ENCODE measurements around the gene PSKH1. TPM values are rescaled to one million over a fixed set of nuclear protein-coding genes. Genes with fewer than 3 reads are reported as not detected.

PSKH1 gene
- total RNA-seq, 1 donor from 2014 or later: 15.5 TPM

DNA sequence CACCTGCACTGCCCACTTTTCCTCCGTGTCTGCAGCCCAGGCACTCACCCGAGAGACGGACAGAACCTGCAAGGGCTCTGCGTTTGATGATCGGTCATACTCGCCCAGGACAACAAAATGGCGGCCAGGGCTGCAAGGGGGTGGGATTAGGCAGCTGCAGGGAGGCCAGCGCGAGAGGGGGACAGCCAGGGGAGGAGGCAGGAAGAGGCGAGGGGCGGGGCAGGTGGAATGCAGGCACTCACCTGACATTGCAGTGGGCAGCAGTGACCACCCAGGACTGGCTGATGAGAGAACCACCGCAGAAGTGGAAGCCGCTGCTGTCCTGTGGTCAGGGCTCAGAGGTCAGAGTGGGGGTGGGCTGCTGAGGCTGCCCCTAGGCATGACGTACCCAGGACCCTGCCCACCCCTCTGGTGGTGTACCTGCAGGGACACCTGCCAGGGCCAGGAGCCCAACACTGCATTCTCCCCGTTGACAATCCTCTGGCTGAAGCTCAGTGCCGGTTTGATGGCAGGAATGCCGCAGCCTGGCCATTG is 37.7 kb downstream of the PSKH1 start:
- DNase-seq (ENCODE audit: low read depth) (no peak), FAIRE-seq (no peak)
- H3K4me3 ChIP-seq (ENCODE audit: low read depth, low read length): no peak overlapping the region

DNA sequence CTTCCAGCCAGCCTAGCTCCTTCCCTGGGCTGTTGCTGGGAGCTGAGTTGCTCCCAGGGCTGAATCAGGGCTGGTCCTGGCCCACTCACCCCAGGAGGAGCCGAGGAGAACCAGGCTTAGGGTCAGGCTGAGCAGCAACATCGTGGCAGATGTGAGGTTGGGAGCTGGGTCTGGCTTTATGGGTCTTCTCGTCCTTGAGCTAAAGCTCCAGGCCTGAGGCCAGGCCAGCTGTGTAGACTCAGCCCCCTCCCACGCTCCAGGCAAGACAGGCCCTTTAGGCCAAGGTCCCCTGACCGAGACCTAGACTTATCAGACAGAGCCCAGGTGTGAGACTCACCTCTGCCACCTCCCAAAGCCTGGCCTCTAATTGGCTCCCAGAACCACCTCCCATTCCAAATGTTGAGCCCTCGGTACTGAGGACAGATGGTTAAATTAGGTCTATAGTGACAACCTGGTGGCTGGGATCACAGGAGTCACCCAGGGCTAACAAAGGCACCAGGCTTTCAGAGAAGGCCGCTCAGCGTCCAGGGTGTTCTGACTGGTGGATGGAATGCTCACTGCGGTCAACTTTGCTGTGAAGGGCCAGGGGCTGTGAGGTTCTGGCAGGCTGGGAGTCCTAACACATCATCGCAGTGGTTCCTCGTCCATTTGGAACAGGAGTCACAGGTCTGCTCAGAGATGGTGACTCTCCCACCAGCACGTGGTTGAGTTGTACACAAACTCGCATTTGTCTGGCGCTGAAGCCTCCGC is 38.8 kb downstream of the PSKH1 start, which contains the start of gene CTRL:
Gene CTRL (minus strand): TSS at position 151 of the 750 bp plus-strand sequence. CDS start 10 bp downstream, at position 141.
- TF ChIP-seq, protein P1, sequence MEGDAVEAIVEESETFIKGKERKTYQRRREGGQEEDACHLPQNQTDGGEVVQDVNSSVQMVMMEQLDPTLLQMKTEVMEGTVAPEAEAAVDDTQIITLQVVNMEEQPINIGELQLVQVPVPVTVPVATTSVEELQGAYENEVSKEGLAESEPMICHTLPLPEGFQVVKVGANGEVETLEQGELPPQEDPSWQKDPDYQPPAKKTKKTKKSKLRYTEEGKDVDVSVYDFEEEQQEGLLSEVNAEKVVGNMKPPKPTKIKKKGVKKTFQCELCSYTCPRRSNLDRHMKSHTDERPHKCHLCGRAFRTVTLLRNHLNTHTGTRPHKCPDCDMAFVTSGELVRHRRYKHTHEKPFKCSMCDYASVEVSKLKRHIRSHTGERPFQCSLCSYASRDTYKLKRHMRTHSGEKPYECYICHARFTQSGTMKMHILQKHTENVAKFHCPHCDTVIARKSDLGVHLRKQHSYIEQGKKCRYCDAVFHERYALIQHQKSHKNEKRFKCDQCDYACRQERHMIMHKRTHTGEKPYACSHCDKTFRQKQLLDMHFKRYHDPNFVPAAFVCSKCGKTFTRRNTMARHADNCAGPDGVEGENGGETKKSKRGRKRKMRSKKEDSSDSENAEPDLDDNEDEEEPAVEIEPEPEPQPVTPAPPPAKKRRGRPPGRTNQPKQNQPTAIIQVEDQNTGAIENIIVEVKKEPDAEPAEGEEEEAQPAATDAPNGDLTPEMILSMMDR (IDR thresholded peaks at IDR 0.05; ENCODE audit: insufficient read depth, low read length, severe bottlenecking): no peak
- DNase-seq (ENCODE audit: low read depth) (no peak), FAIRE-seq (no peak)
- Histone ChIP-seq H3K36me3 (ENCODE audit: control insufficient read depth, insufficient read depth, low read length) (peaks cover 13% of the 10 kb centered on the region), H3K27me3 (ENCODE audit: control insufficient read depth, insufficient read depth, low read length) (no peaks in the 10 kb centered on the region), H3K4me3 (ENCODE audit: low read depth, low read length) (no peak within 1 kb of the TSS)

More for the DNA sequence above, 37.7 kb downstream of the PSKH1 start:
- TF ChIP-seq, protein P1 (IDR thresholded peaks at IDR 0.05; ENCODE audit: insufficient read depth, low read length, severe bottlenecking): no peak
- H3K36me3 ChIP-seq (ENCODE audit: control insufficient read depth, insufficient read depth, low read length): peaks cover 13% of the 10 kb centered on the region
- no peaks in the 10 kb centered on the region for H3K27me3 ChIP-seq (ENCODE audit: control insufficient read depth, insufficient read depth, low read length)

DNA sequence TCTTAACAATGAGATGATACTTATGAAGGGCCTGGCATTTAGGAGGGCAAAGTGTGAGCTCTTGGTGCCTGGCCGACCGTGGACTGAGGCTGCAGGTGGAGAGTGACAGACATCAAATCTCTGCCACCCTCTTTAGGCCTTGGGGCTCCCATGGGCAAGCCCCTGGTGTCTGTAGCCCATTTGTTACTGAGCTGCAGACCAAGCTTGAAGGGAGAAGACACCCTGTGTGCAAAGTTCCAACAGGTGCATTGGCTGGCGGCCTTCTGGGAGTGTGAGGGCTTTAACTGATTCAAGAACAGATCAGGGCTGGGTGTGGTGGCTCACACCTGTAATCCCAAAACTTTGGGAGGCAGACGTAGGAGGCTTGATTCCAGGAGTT is 39.4 kb downstream of the PSKH1 start:
- Histone ChIP-seq H3K27me3 (ENCODE audit: control insufficient read depth, insufficient read depth, low read length) (no peaks in the 10 kb centered on the region), H3K36me3 (ENCODE audit: control insufficient read depth, insufficient read depth, low read length) (peaks cover 10% of the 10 kb centered on the region), H3K4me3 (ENCODE audit: low read depth, low read length) (no peak overlapping the region)
- DNase-seq (ENCODE audit: low read depth) (no peak), FAIRE-seq (no peak)
- TF ChIP-seq, protein P1 (IDR thresholded peaks at IDR 0.05; ENCODE audit: insufficient read depth, low read length, severe bottlenecking): no peak

DNA sequence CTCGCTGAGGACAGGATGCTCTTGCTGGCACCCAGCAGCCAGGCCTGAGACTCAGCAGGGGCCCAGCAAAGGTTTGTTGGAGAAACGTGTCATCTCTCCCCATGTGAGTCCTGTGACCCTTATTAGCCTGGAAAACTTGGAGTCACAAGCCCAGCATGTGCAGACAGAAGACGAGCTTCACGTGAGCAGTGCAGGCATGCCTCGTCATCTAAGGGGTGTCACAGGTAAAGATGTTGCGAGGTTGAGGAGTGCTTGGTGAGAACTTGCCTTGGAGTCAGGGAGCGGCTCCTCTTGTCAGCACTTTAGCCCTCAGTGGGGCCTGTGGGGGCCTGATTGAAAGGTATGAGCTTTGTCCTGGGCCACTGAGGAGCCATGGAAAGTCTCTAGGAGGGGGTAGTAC is 40.8 kb downstream of the PSKH1 start:
- Histone ChIP-seq H3K27me3 (ENCODE audit: control insufficient read depth, insufficient read depth, low read length) (no peaks in the 10 kb centered on the region), H3K4me3 (ENCODE audit: low read depth, low read length) (no peak overlapping the region), H3K36me3 (ENCODE audit: control insufficient read depth, insufficient read depth, low read length) (peaks cover 5% of the 10 kb centered on the region)
- no peak for DNase-seq (ENCODE audit: low read depth)
- FAIRE-seq: no peak
- TF ChIP-seq, protein P1 (IDR thresholded peaks at IDR 0.05; ENCODE audit: insufficient read depth, low read length, severe bottlenecking): no peak

DNA sequence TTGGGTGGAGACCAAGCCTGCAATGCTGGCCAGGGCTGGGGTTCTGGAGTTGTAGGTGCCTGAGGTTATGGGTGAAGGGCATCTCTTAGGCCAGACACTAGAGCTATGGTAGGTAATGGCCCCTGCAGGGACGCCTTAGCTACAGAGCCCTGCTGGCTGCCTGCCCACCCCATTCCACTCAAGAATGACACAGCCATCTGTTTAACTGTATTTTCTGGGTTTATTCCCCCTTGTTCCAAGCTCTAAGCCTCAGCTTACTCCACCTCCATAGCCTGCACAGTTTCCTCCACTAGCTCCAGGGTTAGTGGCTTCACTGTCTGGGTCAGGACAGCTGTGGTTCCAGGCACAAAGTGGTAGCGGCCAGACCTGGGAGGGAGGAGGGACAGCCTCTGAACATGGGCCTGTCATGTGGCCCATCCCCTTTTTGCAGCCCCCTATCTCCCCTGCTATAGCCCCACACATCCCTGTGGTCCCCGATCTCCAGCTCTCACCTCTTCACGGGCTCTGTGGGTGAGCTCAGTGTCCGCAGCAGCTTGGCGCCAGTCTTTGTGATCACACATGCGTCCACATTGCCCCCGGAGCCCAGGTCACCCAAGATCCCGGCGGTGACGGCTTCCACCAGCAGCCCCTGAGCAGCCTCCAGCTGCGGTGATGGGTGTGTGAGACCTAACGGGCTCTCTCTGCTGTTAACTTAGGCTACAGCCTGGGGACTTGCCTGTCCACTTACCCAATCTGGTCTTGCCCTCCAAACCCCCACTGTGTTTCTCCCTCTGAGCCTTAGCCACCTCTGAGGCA is 41.4 kb downstream of the PSKH1 start:
- H3K4me3 ChIP-seq (ENCODE audit: low read depth, low read length): no peak overlapping the region
- H3K27me3 ChIP-seq (ENCODE audit: control insufficient read depth, insufficient read depth, low read length): no peaks in the 10 kb centered on the region
- TF ChIP-seq, protein P1 (IDR thresholded peaks at IDR 0.05; ENCODE audit: insufficient read depth, low read length, severe bottlenecking): no peak
- peaks cover 3% of the 10 kb centered on the region for H3K36me3 ChIP-seq (ENCODE audit: control insufficient read depth, insufficient read depth, low read length)
- no peak for DNase-seq (ENCODE audit: low read depth)
- no peak for FAIRE-seq
